Measurements from ENCODE around the gene TEX264.
A peak's percentile ranks its signal among the peaks of the same experiment; 100 is the strongest.

Gene TEX264

GRCh38 chr3:51718547-51719409 is 47.7 kb downstream of the TEX264 start:
- no peak overlapping the region for H3K9ac ChIP-seq (ENCODE audit: low read depth, low read length)
- peak; percentile 72 for DNase-seq
- ATAC-seq (ENCODE audit: insufficient read depth, low read depth), result peak; percentile 88
- no peak overlapping the region for H2AFZ ChIP-seq (ENCODE audit: low read depth, low read length)
- no peak for TF ChIP-seq EZH2 (IDR thresholded peaks at IDR 0.05; ENCODE audit: borderline replicate concordance, low read depth, low read length, severe bottlenecking)
- TF ChIP-seq, protein P1, sequence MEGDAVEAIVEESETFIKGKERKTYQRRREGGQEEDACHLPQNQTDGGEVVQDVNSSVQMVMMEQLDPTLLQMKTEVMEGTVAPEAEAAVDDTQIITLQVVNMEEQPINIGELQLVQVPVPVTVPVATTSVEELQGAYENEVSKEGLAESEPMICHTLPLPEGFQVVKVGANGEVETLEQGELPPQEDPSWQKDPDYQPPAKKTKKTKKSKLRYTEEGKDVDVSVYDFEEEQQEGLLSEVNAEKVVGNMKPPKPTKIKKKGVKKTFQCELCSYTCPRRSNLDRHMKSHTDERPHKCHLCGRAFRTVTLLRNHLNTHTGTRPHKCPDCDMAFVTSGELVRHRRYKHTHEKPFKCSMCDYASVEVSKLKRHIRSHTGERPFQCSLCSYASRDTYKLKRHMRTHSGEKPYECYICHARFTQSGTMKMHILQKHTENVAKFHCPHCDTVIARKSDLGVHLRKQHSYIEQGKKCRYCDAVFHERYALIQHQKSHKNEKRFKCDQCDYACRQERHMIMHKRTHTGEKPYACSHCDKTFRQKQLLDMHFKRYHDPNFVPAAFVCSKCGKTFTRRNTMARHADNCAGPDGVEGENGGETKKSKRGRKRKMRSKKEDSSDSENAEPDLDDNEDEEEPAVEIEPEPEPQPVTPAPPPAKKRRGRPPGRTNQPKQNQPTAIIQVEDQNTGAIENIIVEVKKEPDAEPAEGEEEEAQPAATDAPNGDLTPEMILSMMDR (IDR thresholded peaks at IDR 0.05; ENCODE audit: borderline replicate concordance, extremely low read depth, low read length, poor library complexity, severe bottlenecking), result peak; percentile 88
- H4K20me1 ChIP-seq (ENCODE audit: insufficient read depth, low read length), result no peaks in the 10 kb centered on the region
- H3K4me1 ChIP-seq (ENCODE audit: insufficient read depth, low read length), result peaks cover 5% of the 10 kb centered on the region; the same call in 1 of the 2 replicates
- no peaks in the 10 kb centered on the region for H3K9me3 ChIP-seq (ENCODE audit: insufficient read depth, low read length, severe bottlenecking)
- no peak overlapping the region for H3K27ac ChIP-seq (ENCODE audit: low read length)
- H3K79me2 ChIP-seq (ENCODE audit: insufficient read depth, low read length), result no peaks in the 10 kb centered on the region
- no peak overlapping the region for H3K4me2 ChIP-seq (ENCODE audit: insufficient read depth, low read length)
- H3K27me3 ChIP-seq (ENCODE audit: insufficient read depth, low read length, poor library complexity), result no peaks in the 10 kb centered on the region
- H3K4me3 ChIP-seq (ENCODE audit: low read depth in 1 of 2, low read length in 2 of 2), result no peak overlapping the region
- H3K36me3 ChIP-seq (ENCODE audit: insufficient read depth, low read length), result no peaks in the 10 kb centered on the region

- H4K20me1 ChIP-seq (ENCODE audit: insufficient read depth, low read length), result no peaks in the 10 kb centered on the region
- no peaks in the 10 kb centered on the region for H3K9me3 ChIP-seq (ENCODE audit: insufficient read depth, low read length, severe bottlenecking)
- peaks cover 5% of the 10 kb centered on the region; the same call in 1 of the 2 replicates for H3K4me1 ChIP-seq (ENCODE audit: insufficient read depth, low read length)
- TF ChIP-seq, protein P1 (IDR thresholded peaks at IDR 0.05; ENCODE audit: borderline replicate concordance, extremely low read depth, low read length, poor library complexity, severe bottlenecking), result peak; percentile 14
- no peak for TF ChIP-seq EZH2 (IDR thresholded peaks at IDR 0.05; ENCODE audit: borderline replicate concordance, low read depth, low read length, severe bottlenecking)
- no peak overlapping the region for H3K4me3 ChIP-seq (ENCODE audit: low read depth in 1 of 2, low read length in 2 of 2)
- DNase-seq, result no peak
- no peak overlapping the region for H3K27ac ChIP-seq (ENCODE audit: low read length)
- no peak overlapping the region for H3K4me2 ChIP-seq (ENCODE audit: insufficient read depth, low read length)
- no peak for ATAC-seq (ENCODE audit: insufficient read depth, low read depth)
- H3K79me2 ChIP-seq (ENCODE audit: insufficient read depth, low read length), result no peaks in the 10 kb centered on the region
- H3K36me3 ChIP-seq (ENCODE audit: insufficient read depth, low read length), result no peaks in the 10 kb centered on the region
- no peak overlapping the region for H2AFZ ChIP-seq (ENCODE audit: low read depth, low read length)
- no peaks in the 10 kb centered on the region for H3K27me3 ChIP-seq (ENCODE audit: insufficient read depth, low read length, poor library complexity)
- no peak overlapping the region for H3K9ac ChIP-seq (ENCODE audit: low read depth, low read length)
Observed at GRCh38 chr3:51719410-51720025, 48.5 kb downstream of the TEX264 start.

DNA sequence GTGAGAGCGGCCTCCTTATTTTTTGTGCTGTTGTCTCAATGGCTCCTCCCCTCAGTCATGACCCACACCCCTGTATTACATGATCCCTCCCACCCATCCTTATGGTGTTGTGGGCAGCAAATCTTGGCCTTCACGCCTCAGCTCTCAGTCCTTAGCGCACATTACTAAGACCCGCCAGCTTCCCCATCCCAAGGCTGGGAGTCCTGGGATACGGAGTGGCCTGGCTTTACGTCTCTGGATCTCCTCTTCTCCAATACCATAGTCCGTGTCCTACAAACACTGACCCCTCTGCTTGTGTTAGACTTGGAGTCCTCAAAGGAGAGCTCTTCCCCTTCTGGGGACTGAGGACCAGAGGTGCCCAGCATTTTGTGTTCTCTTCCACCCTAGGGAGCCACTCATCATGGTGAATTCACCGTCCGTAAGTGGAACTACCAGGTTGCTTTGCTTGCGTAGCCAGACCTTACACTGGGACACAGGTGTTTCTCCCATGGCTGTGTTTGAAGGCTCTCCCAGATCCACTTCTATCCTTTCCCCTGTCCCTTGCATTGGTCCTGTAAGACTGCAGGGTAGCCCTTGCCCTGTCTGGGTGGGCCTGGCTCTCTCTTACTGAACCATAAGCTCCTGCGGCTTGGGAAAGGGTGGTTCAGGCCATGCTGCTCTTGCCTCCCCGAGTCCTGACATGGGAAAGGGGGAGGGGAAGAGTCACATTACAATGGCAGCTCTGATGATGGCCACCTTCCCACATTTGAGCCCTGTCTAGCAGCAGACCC is 49.4 kb downstream of the TEX264 start:
- Histone ChIP-seq H3K4me2 (ENCODE audit: insufficient read depth, low read length) (no peak overlapping the region), H3K4me1 (ENCODE audit: insufficient read depth, low read length) (peaks cover 5% of the 10 kb centered on the region; the same call in 1 of the 2 replicates), H3K27ac (ENCODE audit: low read length) (no peak overlapping the region), H3K36me3 (ENCODE audit: insufficient read depth, low read length) (no peaks in the 10 kb centered on the region), H3K9me3 (ENCODE audit: insufficient read depth, low read length, severe bottlenecking) (no peaks in the 10 kb centered on the region), H3K9ac (ENCODE audit: low read depth, low read length) (no peak overlapping the region), H3K4me3 (ENCODE audit: low read depth in 1 of 2, low read length in 2 of 2) (no peak overlapping the region), H4K20me1 (ENCODE audit: insufficient read depth, low read length) (no peaks in the 10 kb centered on the region), H2AFZ (ENCODE audit: low read depth, low read length) (0 out of 2 replicates have a peak overlapping the region, but pooled peaks have one; percentile 63), H3K27me3 (ENCODE audit: insufficient read depth, low read length, poor library complexity) (no peaks in the 10 kb centered on the region), H3K79me2 (ENCODE audit: insufficient read depth, low read length) (no peaks in the 10 kb centered on the region)
- DNase-seq, result no peak
- no peak for ATAC-seq (ENCODE audit: insufficient read depth, low read depth)
- no peak for TF ChIP-seq EZH2 (IDR thresholded peaks at IDR 0.05; ENCODE audit: borderline replicate concordance, low read depth, low read length, severe bottlenecking)
- TF ChIP-seq, protein P1 (IDR thresholded peaks at IDR 0.05; ENCODE audit: borderline replicate concordance, extremely low read depth, low read length, poor library complexity, severe bottlenecking), result no peak
